Neural cell (in vitro differentiated cells): Measurements from ENCODE around the gene CCNI2. TPM values are rescaled to one million over a fixed set of nuclear protein-coding genes. Genes with fewer than 3 reads are reported as not detected.

Experiments
- H2AFZ ChIP-seq: fragments of 200-600, 300-800 bp; sonication (generic), shearing (Covaris generic); 2 replicates; pipeline ENCODE4 v1.6.0; 2014; ENCODE audit warnings: low read depth, mild to moderate bottlenecking, antibody characterized with exemption, low read length, moderate library complexity
- H3F3A ChIP-seq: fragments of 200-600 bp; shearing (Covaris generic); 2 replicates; pipeline ENCODE4 v1.6.1; 2016; ENCODE audit warnings: mild to moderate bottlenecking, moderate library complexity, mixed read lengths, antibody characterized with exemption, low read length; ENCODE audit not compliant: insufficient read depth, poor library complexity, severe bottlenecking
- H3K27ac ChIP-seq: fragments of 200-600, 300-800 bp; sonication (generic), shearing (Covaris generic); 2 replicates; pipeline ENCODE4 v1.5.1; 2014; ENCODE audit warnings: mild to moderate bottlenecking, low read length, moderate library complexity
- H3K27me3 ChIP-seq: fragments of 300-800, 200-600 bp; sonication (generic), shearing (Covaris generic); 2 replicates; pipeline ENCODE4 v1.6.0; 2014; ENCODE audit warnings: mild to moderate bottlenecking, low read depth, low read length, moderate library complexity; ENCODE audit not compliant: insufficient read depth
- H3K36me3 ChIP-seq: fragments of 300-800, 200-600 bp; sonication (generic), shearing (Covaris generic); 2 replicates; pipeline ENCODE4 v1.5.1; 2014; ENCODE audit warnings: mild to moderate bottlenecking, antibody characterized with exemption, low read length, moderate library complexity; ENCODE audit not compliant: insufficient read depth
- H3K4me2 ChIP-seq: fragments of 300-800, 200-600 bp; sonication (generic), shearing (Covaris generic); 2 replicates; pipeline ENCODE4 v1.6.0; 2014; ENCODE audit warnings: mild to moderate bottlenecking, low read length
- H3K4me3 ChIP-seq: fragments of 300-800, 200-600 bp; sonication (generic), shearing (Covaris generic); 2 replicates; pipeline ENCODE4 v1.5.1; 2014; ENCODE audit warnings: mild to moderate bottlenecking, low read length, moderate library complexity
- H3K79me2 ChIP-seq: fragments of 200-600 bp; shearing (Covaris generic); replicated peaks from 2 replicates; pipeline ENCODE4 v1.6.0; 2014; ENCODE audit warnings: mild to moderate bottlenecking, low read length, moderate library complexity; ENCODE audit not compliant: insufficient read depth
- H3K9ac ChIP-seq: fragments of 300-800, 200-600 bp; sonication (generic), shearing (Covaris generic); 2 replicates; pipeline ENCODE4 v1.6.1; 2016; ENCODE audit warnings: mild to moderate bottlenecking, low read length, mixed read lengths
- H3K9me2 ChIP-seq: fragments of 200-600 bp; shearing (Covaris generic); 2 replicates; pipeline ENCODE4 v1.6.1; 2016; ENCODE audit warnings: mild to moderate bottlenecking, low read length, mixed read lengths; ENCODE audit not compliant: insufficient read depth
- H3K9me3 ChIP-seq: fragments of 200-600, 300-800 bp; sonication (generic), shearing (Covaris generic); 2 replicates; pipeline ENCODE4 v1.6.1; 2016; ENCODE audit warnings: mild to moderate bottlenecking, mixed run types, low read length, moderate library complexity, mixed read lengths
- H4K20me1 ChIP-seq: fragments of 200-600 bp; shearing (Covaris generic); 2 replicates; pipeline ENCODE4 v1.6.1; 2016; ENCODE audit warnings: mild to moderate bottlenecking, mixed run types; ENCODE audit not compliant: insufficient read depth
- CTCF ChIP-seq: fragments of 450-650 bp; IDR thresholded peaks from 2 replicates; pipeline ENCODE4 v1.5.1; 2014; ENCODE audit warnings: antibody characterized with exemption, mild to moderate bottlenecking, moderate library complexity; ENCODE audit not compliant: poor library complexity, severe bottlenecking
- EP300 ChIP-seq: fragments of 450-650 bp; conservative IDR thresholded peaks from 2 replicates; pipeline ENCODE4 v1.6.1; 2014; ENCODE audit warnings: antibody characterized with exemption, mild to moderate bottlenecking, moderate library complexity; ENCODE audit not compliant: poor library complexity, severe bottlenecking
- EZH2 ChIP-seq: fragments of 200-600, 300-800 bp; shearing (Covaris generic), sonication (generic); IDR thresholded peaks from 2 replicates; pipeline ENCODE4 v1.6.1; 2014; ENCODE audit warnings: antibody characterized with exemption, low read length, borderline replicate concordance, mild to moderate bottlenecking; ENCODE audit not compliant: insufficient read depth, poor library complexity, severe bottlenecking
- MXI1 ChIP-seq: fragments of 450-650 bp; conservative IDR thresholded peaks from 2 replicates; pipeline ENCODE4 v1.6.1; 2014; ENCODE audit warnings: antibody characterized with exemption, mild to moderate bottlenecking; ENCODE audit not compliant: poor library complexity, severe bottlenecking
- POLR2AphosphoS5 ChIP-seq: IDR thresholded peaks from 2 replicates; pipeline ENCODE4 v1.6.1; 2012
- RAD21 ChIP-seq: fragments of 450-650 bp; conservative IDR thresholded peaks from 2 replicates; pipeline ENCODE4 v1.6.1; 2014; ENCODE audit warnings: antibody characterized with exemption, mild to moderate bottlenecking, moderate library complexity
- SMC3 ChIP-seq: fragments of 450-650 bp; conservative IDR thresholded peaks from 2 replicates; pipeline ENCODE4 v1.6.1; 2014; ENCODE audit warnings: antibody characterized with exemption, mild to moderate bottlenecking, moderate library complexity; ENCODE audit not compliant: poor library complexity
- TAF1 ChIP-seq: IDR thresholded peaks from 2 replicates; pipeline ENCODE4 v1.6.1; 2012; ENCODE audit warnings: low read depth
- polyA plus RNA-seq: library from polyadenylated mRNA; depleted of rRNA; stranded (reverse); fragments of >200 nt; gene quantifications from 2 replicates; pipeline ENCODE4 v1.2.3, GENCODE V29; 2014
- TF ChIP-seq, protein P1 (sequence below): IDR thresholded peaks from 2 replicates; pipeline ENCODE4 v1.6.1; 2012; ENCODE audit warnings: borderline replicate concordance

Gene CCNI2
- polyA plus RNA-seq, 1 donor from 2014 or later = not detected

GRCh38 chr5:132773601-132774355 is 26.6 kb downstream of the CCNI2 start:
- no peak overlapping the region for H3K9ac ChIP-seq
- no peaks in the 10 kb centered on the region for H4K20me1 ChIP-seq
- no peak for TF ChIP-seq MXI1
- no peak for TF ChIP-seq CTCF
- no peak for TF ChIP-seq EP300
- no peak for TF ChIP-seq EZH2
- no peak for TF ChIP-seq RAD21
- TF ChIP-seq, protein P1, sequence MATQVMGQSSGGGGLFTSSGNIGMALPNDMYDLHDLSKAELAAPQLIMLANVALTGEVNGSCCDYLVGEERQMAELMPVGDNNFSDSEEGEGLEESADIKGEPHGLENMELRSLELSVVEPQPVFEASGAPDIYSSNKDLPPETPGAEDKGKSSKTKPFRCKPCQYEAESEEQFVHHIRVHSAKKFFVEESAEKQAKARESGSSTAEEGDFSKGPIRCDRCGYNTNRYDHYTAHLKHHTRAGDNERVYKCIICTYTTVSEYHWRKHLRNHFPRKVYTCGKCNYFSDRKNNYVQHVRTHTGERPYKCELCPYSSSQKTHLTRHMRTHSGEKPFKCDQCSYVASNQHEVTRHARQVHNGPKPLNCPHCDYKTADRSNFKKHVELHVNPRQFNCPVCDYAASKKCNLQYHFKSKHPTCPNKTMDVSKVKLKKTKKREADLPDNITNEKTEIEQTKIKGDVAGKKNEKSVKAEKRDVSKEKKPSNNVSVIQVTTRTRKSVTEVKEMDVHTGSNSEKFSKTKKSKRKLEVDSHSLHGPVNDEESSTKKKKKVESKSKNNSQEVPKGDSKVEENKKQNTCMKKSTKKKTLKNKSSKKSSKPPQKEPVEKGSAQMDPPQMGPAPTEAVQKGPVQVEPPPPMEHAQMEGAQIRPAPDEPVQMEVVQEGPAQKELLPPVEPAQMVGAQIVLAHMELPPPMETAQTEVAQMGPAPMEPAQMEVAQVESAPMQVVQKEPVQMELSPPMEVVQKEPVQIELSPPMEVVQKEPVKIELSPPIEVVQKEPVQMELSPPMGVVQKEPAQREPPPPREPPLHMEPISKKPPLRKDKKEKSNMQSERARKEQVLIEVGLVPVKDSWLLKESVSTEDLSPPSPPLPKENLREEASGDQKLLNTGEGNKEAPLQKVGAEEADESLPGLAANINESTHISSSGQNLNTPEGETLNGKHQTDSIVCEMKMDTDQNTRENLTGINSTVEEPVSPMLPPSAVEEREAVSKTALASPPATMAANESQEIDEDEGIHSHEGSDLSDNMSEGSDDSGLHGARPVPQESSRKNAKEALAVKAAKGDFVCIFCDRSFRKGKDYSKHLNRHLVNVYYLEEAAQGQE = no peak
- no peak for TF ChIP-seq SMC3
- no peak for TF ChIP-seq TAF1
- TF ChIP-seq POLR2AphosphoS5 = no peak
- no peak overlapping the region for H3K4me2 ChIP-seq
- H3K27me3 ChIP-seq = peaks cover 8% of the 10 kb centered on the region
- H3K4me3 ChIP-seq = no peak overlapping the region
- peaks cover 29% of the 10 kb centered on the region for H3K79me2 ChIP-seq
- no peak overlapping the region for H2AFZ ChIP-seq
- no peaks in the 10 kb centered on the region for H3K36me3 ChIP-seq
- H3F3A ChIP-seq = no peaks in the 10 kb centered on the region
- H3K9me3 ChIP-seq = no peaks in the 10 kb centered on the region
- no peaks in the 10 kb centered on the region for H3K9me2 ChIP-seq
- H3K27ac ChIP-seq = no peak overlapping the region

DNA sequence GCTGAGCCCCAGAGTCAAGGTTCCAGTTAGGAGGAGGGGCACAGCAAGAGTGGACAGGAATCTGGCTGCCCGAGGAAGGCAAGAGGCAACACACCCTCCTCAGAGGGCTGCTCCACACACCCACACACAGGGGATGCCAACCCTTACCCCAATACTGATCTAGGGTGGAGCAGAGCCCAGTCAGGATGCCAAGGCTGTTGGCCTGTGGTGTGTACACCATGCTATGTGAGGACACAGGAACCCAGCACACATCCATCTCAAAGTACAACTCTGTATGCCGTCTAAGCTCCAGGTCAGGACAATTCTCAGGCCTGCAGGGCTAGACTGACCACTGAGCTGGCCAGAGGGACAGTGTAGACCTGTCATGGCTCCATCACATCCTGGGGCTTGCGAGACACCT is 27.2 kb downstream of the CCNI2 start:
- Histone ChIP-seq H3K9ac (no peak overlapping the region), H4K20me1 (no peaks in the 10 kb centered on the region), H3K79me2 (peaks cover 23% of the 10 kb centered on the region), H3K27ac (no peak overlapping the region), H3K27me3 (peaks cover 8% of the 10 kb centered on the region), H3K4me3 (no peak overlapping the region), H3K9me3 (no peaks in the 10 kb centered on the region), H3K9me2 (no peaks in the 10 kb centered on the region), H2AFZ (no peak overlapping the region), H3K36me3 (no peaks in the 10 kb centered on the region), H3F3A (no peaks in the 10 kb centered on the region), H3K4me2 (no peak overlapping the region)
- TF ChIP-seq RAD21 (no peak), MXI1 (no peak), EP300 (no peak), EZH2 (no peak), POLR2AphosphoS5 (no peak), SMC3 (no peak), TAF1 (no peak)
- TF ChIP-seq, protein P1 = no peak
